ENCODE data around the gene ENPP3. TPM values are rescaled to one million over a fixed set of nuclear protein-coding genes. Genes with fewer than 3 reads are reported as not detected.

The ENPP3 gene
- total and polyA plus RNA-seq, 2 of the 13 experiments (the other 11 are each of a cell fraction or from before 2014, with no cell fraction given) = 40.0 to 75.4 TPM

- TF ChIP-seq HINFP (CRISPR knock-in tag; IDR thresholded peaks at IDR 0.05; ENCODE audit: low read depth) = no peak
- TF ChIP-seq THYN1 (CRISPR knock-in tag; IDR thresholded peaks at IDR 0.05; ENCODE audit: borderline replicate concordance, low read depth) = no peak
- TF ChIP-seq ZBTB7B (CRISPR knock-in tag; IDR thresholded peaks at IDR 0.05) = no peak
- TF ChIP-seq ZMYM2 (CRISPR knock-in tag; IDR thresholded peaks at IDR 0.05) = no peak
- TF ChIP-seq ZBTB46 (CRISPR knock-in tag; IDR thresholded peaks at IDR 0.05; ENCODE audit: borderline replicate concordance) = no peak
- no peak for TF ChIP-seq ZNF3 (CRISPR knock-in tag; IDR thresholded peaks at IDR 0.05)
- no peak for TF ChIP-seq BHLHE40 (IDR thresholded peaks at IDR 0.05; ENCODE audit: low read length)
- TF ChIP-seq STAT5B (CRISPR knock-in tag; IDR thresholded peaks at IDR 0.05) = no peak
- no peak for TF ChIP-seq NR2F6 (IDR thresholded peaks at IDR 0.05)
- TF ChIP-seq NR2F6 (CRISPR knock-in tag; IDR thresholded peaks at IDR 0.05) = no peak
These were observed 144.6 kb downstream of the ENPP3 start (continued) for GRCh38 chr6:131781687-131782086.

GRCh38 chr6:131782764-131783163, 145.7 kb downstream of the ENPP3 start:
- Histone ChIP-seq H3K27ac (ENCODE audit: extremely low read length, insufficient read depth, low read length) (no peak overlapping the region), H3K36me3 (replicated peaks in 1 of 2; ENCODE audit: control insufficient read depth in 1 of 2, insufficient read depth in 2 of 2, low read length in 2 of 2) (no peaks in the 10 kb centered on the region), H3K4me3 (replicated peaks in 1 of 3; ENCODE audit: insufficient read depth in 1 of 3, low read depth in 2 of 3, low read length in 3 of 3) (no peak overlapping the region), H3K27me3 (ENCODE audit: control insufficient read depth in 1 of 2, insufficient read depth in 2 of 2, low read length in 2 of 2) (no peaks in the 10 kb centered on the region), H3K4me1 (ENCODE audit: insufficient read depth, low read length) (peaks cover 38% of the 10 kb centered on the region), H3K9ac (ENCODE audit: insufficient read depth, low read depth, low read length) (no peak overlapping the region), H4K20me1 (ENCODE audit: insufficient read depth, low read length) (no peaks in the 10 kb centered on the region), H2AFZ (ENCODE audit: low read length) (no peak overlapping the region), H3K4me2 (ENCODE audit: low read depth, low read length) (peak overlapping the region; percentile 3; the same call in 1 of the 2 replicates), H3K79me2 (ENCODE audit: insufficient read depth, low read length) (no peaks in the 10 kb centered on the region), H3K9me3 (ENCODE audit: low read length) (no peaks in the 10 kb centered on the region)
- ATAC-seq (peak; percentile 83), DNase-seq (ENCODE audit: low spot score) (no peak), FAIRE-seq (peak; percentile 34)
- intact Hi-C loops (cut with micrococcal nuclease; ENCODE audit: unreplicated experiment) (loop anchor here (1.0 kb wide), 1 partner anchor 128 kb away; no protein-coding TSS in a partner anchor), in situ Hi-C loops (cut with HindIII; ENCODE audit: extremely low pct_ligation_motif_present, low pct_unique_long_range_greater_than_20kb) (no loop called here)
- CTCF ChIA-PET (ENCODE audit: low intra/inter-chr PET ratio, low total read pairs) = no interaction called here
- 63% methylated on average over 1 of the region's 1 CpG for WGBS (ENCODE audit: low lambda C conversion rate)
- no TSS peak for BruUV-seq (replicated peaks)
- POLR2A ChIA-PET = interaction anchor here (1.0 kb wide), 1 partner anchor 127 kb away, joined by 4 read pairs; no protein-coding TSS in a partner anchor
- TF ChIP-seq MIXL1 (CRISPR knock-in tag; IDR thresholded peaks at IDR 0.05) (peak; percentile 42; the same call in 1 of the 2 replicates), TEAD2 (CRISPR knock-in tag; IDR thresholded peaks at IDR 0.05) (no peak), STAG1 (CRISPR knock-in tag; IDR thresholded peaks at IDR 0.05) (peak; percentile 76), PRPF4 (IDR thresholded peaks at IDR 0.05; ENCODE audit: low read depth, low read length, poor library complexity, severe bottlenecking) (no peak), IRF2 (CRISPR knock-in tag; IDR thresholded peaks at IDR 0.05) (0 out of 2 replicates have a peak, but pooled peaks have one; percentile 21), NRL (CRISPR knock-in tag; IDR thresholded peaks at IDR 0.05; ENCODE audit: borderline replicate concordance) (no peak), CSRNP1 (CRISPR knock-in tag; IDR thresholded peaks at IDR 0.05) (no peak), SALL2 (CRISPR knock-in tag; IDR thresholded peaks at IDR 0.05) (no peak), KAT8 (CRISPR knock-in tag; IDR thresholded peaks at IDR 0.05) (0 out of 2 replicates have a peak, but pooled peaks have one; percentile 13), ZSCAN9 (CRISPR knock-in tag; IDR thresholded peaks at IDR 0.05; ENCODE audit: borderline replicate concordance) (no peak)
